Hepatocyte (in vitro differentiated cells): ENCODE results near the gene MTF1. TPM values are rescaled to one million over a fixed set of nuclear protein-coding genes. Genes with fewer than 3 reads are reported as not detected.

ENCODE experiments used
- DNase-seq: peaks from one replicate; pipeline ENCODE4 v3.0.0-alpha.2; 2016; ENCODE audit warnings: low spot score
- H2AFZ ChIP-seq: fragments of 200-600 bp; sonication (generic); 2 replicates; pipeline ENCODE4 v1.6.0; 2016; ENCODE audit warnings: antibody characterized with exemption, mild to moderate bottlenecking
- H3K27ac ChIP-seq: fragments of 200-600 bp; sonication (generic); 2 replicates; pipeline ENCODE4 v1.5.1; 2016; ENCODE audit warnings: mild to moderate bottlenecking
- H3K27me3 ChIP-seq: fragments of 200-600 bp; sonication (generic); 2 replicates; pipeline ENCODE4 v1.6.1; 2016
- H3K36me3 ChIP-seq: fragments of 200-600 bp; sonication (generic); replicated peaks from 2 replicates; pipeline ENCODE4 v1.5.1; 2016; ENCODE audit warnings: low read depth; ENCODE audit not compliant: insufficient read depth
- H3K4me1 ChIP-seq: fragments of 200-600 bp; sonication (generic); 2 replicates; pipeline ENCODE4 v1.5.1; 2016; ENCODE audit warnings: mild to moderate bottlenecking, moderate library complexity; ENCODE audit not compliant: insufficient read depth
- H3K4me2 ChIP-seq: fragments of 200-600 bp; sonication (generic); 2 replicates; pipeline ENCODE4 v1.6.0; 2016
- H3K4me3 ChIP-seq: fragments of 200-600 bp; sonication (generic); 2 replicates; pipeline ENCODE4 v1.5.1; 2016; ENCODE audit warnings: mild to moderate bottlenecking
- H3K79me2 ChIP-seq: fragments of 200-600 bp; sonication (generic); 2 replicates; pipeline ENCODE4 v1.6.0; 2017; ENCODE audit warnings: mild to moderate bottlenecking
- H3K9me2 ChIP-seq: fragments of 200-600 bp; sonication (generic); replicated peaks from 2 replicates; pipeline ENCODE4 v1.6.0; 2017; ENCODE audit warnings: mild to moderate bottlenecking; ENCODE audit not compliant: insufficient read depth
- H3K9me3 ChIP-seq: fragments of 200-600 bp; sonication (generic); 2 replicates; pipeline ENCODE4 v1.5.1; 2016; ENCODE audit warnings: low read depth, mild to moderate bottlenecking
- H4K20me1 ChIP-seq: fragments of 200-600 bp; sonication (generic); 2 replicates; pipeline ENCODE4 v1.6.0; 2016; ENCODE audit warnings: mild to moderate bottlenecking; ENCODE audit not compliant: insufficient read depth, poor library complexity, severe bottlenecking
- EZH2 ChIP-seq: fragments of 200-600 bp; sonication (generic); IDR thresholded peaks from 2 replicates; pipeline ENCODE4 v1.6.1; 2016; ENCODE audit warnings: antibody characterized with exemption, mild to moderate bottlenecking, borderline replicate concordance
- EZH2phosphoT487 ChIP-seq: fragments of 200-600 bp; sonication (generic); IDR thresholded peaks from one replicate; pipeline ENCODE4 v1.6.1; 2018; ENCODE audit warnings: antibody characterized with exemption, mild to moderate bottlenecking, low read depth, moderate library complexity; ENCODE audit not compliant: unreplicated experiment, severe bottlenecking
- WGBS: methylation state at CpG from one replicate; pipeline ENCODE4 v1.1.6; 2016; ENCODE audit warnings: low lambda C conversion rate; ENCODE audit errors: missing lambda C conversion rate; 5-methylcytosine and 5-hydroxymethylcytosine counted together
- polyA plus RNA-seq: library from polyadenylated mRNA; unstranded; fragments of >200 nt; fragmentation: Nextera tagmentation; extraction: Ambion mirVana; gene quantifications from 2 replicates; pipeline ENCODE4 v1.2.1, GENCODE V29; 2016
- total RNA-seq: library from RNA; depleted of rRNA; stranded (reverse); fragments of >200 nt; gene quantifications from 2 replicates; pipeline ENCODE4 v1.2.3, GENCODE V29; 2014
- TF ChIP-seq, protein P1 (sequence below): fragments of 200-600 bp; sonication (generic); IDR thresholded peaks from 2 replicates; pipeline ENCODE4 v1.5.1; 2016; ENCODE audit warnings: antibody characterized with exemption, mild to moderate bottlenecking; ENCODE audit not compliant: poor library complexity

Gene MTF1
- total and polyA plus RNA-seq, 2 experiments from 2014 or later: 5.0 to 5.1 TPM

GRCh38 chr1:37817481-37817880 lies 41.9 kb downstream of the MTF1 start:
- Histone ChIP-seq H3K4me3 (no peak overlapping the region), H2AFZ (no peak overlapping the region), H4K20me1 (no peaks in the 10 kb centered on the region), H3K9me3 (no peaks in the 10 kb centered on the region), H3K9me2 (no peaks in the 10 kb centered on the region), H3K36me3 (no peaks in the 10 kb centered on the region), H3K79me2 (no peaks in the 10 kb centered on the region), H3K4me2 (no peak overlapping the region), H3K27ac (no peak overlapping the region), H3K27me3 (no peaks in the 10 kb centered on the region), H3K4me1 (no peaks in the 10 kb centered on the region)
- TF ChIP-seq EZH2phosphoT487 (no peak), EZH2 (no peak)
- TF ChIP-seq, protein P1, sequence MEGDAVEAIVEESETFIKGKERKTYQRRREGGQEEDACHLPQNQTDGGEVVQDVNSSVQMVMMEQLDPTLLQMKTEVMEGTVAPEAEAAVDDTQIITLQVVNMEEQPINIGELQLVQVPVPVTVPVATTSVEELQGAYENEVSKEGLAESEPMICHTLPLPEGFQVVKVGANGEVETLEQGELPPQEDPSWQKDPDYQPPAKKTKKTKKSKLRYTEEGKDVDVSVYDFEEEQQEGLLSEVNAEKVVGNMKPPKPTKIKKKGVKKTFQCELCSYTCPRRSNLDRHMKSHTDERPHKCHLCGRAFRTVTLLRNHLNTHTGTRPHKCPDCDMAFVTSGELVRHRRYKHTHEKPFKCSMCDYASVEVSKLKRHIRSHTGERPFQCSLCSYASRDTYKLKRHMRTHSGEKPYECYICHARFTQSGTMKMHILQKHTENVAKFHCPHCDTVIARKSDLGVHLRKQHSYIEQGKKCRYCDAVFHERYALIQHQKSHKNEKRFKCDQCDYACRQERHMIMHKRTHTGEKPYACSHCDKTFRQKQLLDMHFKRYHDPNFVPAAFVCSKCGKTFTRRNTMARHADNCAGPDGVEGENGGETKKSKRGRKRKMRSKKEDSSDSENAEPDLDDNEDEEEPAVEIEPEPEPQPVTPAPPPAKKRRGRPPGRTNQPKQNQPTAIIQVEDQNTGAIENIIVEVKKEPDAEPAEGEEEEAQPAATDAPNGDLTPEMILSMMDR: no peak
- WGBS: 31% methylated on average over 2 of the region's 2 CpGs
- DNase-seq: peak; percentile 44

DNA sequence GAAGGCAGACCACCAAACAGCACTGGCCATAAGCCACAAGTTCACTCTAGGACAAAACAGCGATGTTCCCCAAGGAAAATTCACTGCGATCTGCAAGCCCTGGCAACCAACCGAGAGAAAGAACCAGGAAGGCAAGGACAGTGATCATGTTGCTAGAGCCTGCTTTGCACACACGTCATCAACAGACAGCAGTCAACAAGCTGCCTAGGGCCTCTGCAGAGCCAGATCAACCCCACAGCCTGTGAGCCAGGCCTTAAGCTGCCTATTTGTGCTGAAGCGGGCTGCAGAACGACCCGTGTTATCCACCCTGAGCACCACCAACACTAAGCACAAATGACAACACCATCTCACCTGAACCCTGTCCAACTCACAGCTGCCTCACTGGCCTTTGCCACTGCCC lies 45.1 kb downstream of the MTF1 start:
- Histone ChIP-seq H4K20me1 (no peaks in the 10 kb centered on the region), H3K4me1 (peaks cover 3% of the 10 kb centered on the region), H3K9me2 (no peaks in the 10 kb centered on the region), H3K27ac (no peak overlapping the region), H3K4me2 (no peak overlapping the region), H3K9me3 (no peaks in the 10 kb centered on the region), H2AFZ (no peak overlapping the region), H3K27me3 (no peaks in the 10 kb centered on the region), H3K36me3 (no peaks in the 10 kb centered on the region), H3K4me3 (no peak overlapping the region), H3K79me2 (peaks cover 14% of the 10 kb centered on the region)
- 93% methylated on average over 7 of the region's 7 CpGs for WGBS
- DNase-seq: no peak
- no peak for TF ChIP-seq EZH2phosphoT487
- TF ChIP-seq EZH2: no peak
- TF ChIP-seq, protein P1: no peak

- Histone ChIP-seq H3K9me3 (no peaks in the 10 kb centered on the region), H3K4me1 (peaks cover 8% of the 10 kb centered on the region), H2AFZ (no peak overlapping the region), H3K36me3 (no peaks in the 10 kb centered on the region), H4K20me1 (no peaks in the 10 kb centered on the region), H3K4me2 (no peak overlapping the region), H3K27ac (no peak overlapping the region), H3K27me3 (no peaks in the 10 kb centered on the region), H3K4me3 (no peak overlapping the region), H3K9me2 (no peaks in the 10 kb centered on the region), H3K79me2 (peaks cover 14% of the 10 kb centered on the region)
- TF ChIP-seq EZH2phosphoT487 (no peak), EZH2 (no peak)
- TF ChIP-seq, protein P1: no peak
- 89% methylated on average over 2 of the region's 2 CpGs for WGBS
- DNase-seq: no peak
Observed at GRCh38 chr1:37813529-37814145, 45.8 kb downstream of the MTF1 start.
